H1 (cell line): ENCODE data around the gene GRM8. TPM values are rescaled to one million over a fixed set of nuclear protein-coding genes. Genes with fewer than 3 reads are reported as not detected.

ENCODE experiments used
- CEBPB ChIP-seq: IDR thresholded peaks from 2 replicates; pipeline ENCODE4 v1.6.1; 2012; ENCODE audit warnings: low read depth, low read length
- KDM1A ChIP-seq: fragments of 200-600, 300-600 bp; sonication (generic); IDR thresholded peaks from 2 replicates; pipeline ENCODE4 v1.7.1; 2016; ENCODE audit warnings: mild to moderate bottlenecking, low read length, borderline replicate concordance
- MAFK ChIP-seq: IDR thresholded peaks from 2 replicates; pipeline ENCODE4 v1.6.1; 2012; ENCODE audit warnings: low read depth, mild to moderate bottlenecking, improper control_type of control experiment, low read length
- polyA plus RNA-seq, 7 experiments: library from polyadenylated mRNA; depleted of rRNA in 3 of 7; stranded (reverse) in 5 of 7; unstranded in 2 of 7; fragments of >200 nt in 5 of 7; fragments of 200-250 nt in 2 of 7; gene quantifications; 1 replicate in 5 of 7; 2 replicates in 1 of 7; 4 replicates in 1 of 7; pipeline versions ENCODE4 v1.2.1 to v1.2.3, GENCODE V29; 2011 to 2013; ENCODE audit warnings: missing spikeins in 2 of 7, mixed read lengths in 2 of 7
- total RNA-seq: library from RNA; stranded (reverse); fragmentation: NEBNext Ultra II Directional; extraction: Animal tissue kit (Norgen Biotek cat#: 25700); gene quantifications from 2 replicates; pipeline ENCODE4 v1.2.1, GENCODE V29; 2021

The GRM8 gene
- total and polyA plus RNA-seq, 2 of the 8 experiments (the other 6 are each of a cell fraction or from before 2014, with no cell fraction given) = 2.6 to 2.8 TPM

DNA sequence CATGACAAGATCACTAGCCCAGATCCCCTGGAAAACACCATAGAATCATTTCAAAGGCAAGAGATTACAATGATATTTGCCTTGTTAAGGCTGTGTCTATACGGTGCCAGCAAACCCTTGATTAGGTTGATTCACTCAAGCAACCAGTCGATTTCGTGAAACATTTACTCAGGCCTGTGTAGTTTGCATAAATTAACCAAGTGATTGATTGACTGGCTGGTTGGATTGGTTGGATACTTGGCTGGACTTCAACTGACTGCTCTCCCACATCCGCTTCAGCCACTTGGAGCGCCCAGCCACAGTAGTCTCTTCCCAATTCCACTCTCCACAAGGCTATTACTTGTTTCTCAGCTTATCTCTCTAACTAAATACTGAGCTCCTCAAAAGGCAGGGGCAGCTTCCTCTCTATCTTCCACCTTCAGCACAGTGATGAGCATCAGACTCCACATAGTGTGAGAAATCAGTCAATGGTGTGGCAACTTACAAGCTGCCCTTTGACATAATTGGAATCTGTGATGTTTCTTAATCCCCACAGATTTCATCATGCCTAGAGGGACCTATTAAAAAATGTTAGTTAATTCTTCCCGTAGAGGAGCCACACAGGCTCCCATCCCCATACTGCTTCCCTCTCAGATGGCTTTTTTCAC lies 217.4 kb downstream of the GRM8 start (continued):
- no peak for TF ChIP-seq CEBPB
- TF ChIP-seq KDM1A = no peak
- no peak for TF ChIP-seq MAFK
